CD14-positive monocyte (primary cell): ENCODE measurements around the gene TMEM135. TPM values are rescaled to one million over a fixed set of nuclear protein-coding genes. Genes with fewer than 3 reads are reported as not detected.

Source experiments
- DNase-seq, 3 donors: peaks; one replicate each; pipeline ENCODE4 v3.0.0-alpha.2; 2011 to 2022
- H2AFZ ChIP-seq: 2 replicates; pipeline ENCODE4 v1.6.0; 2012; ENCODE audit warnings: mild to moderate bottlenecking, low read depth, low read length, inconsistent platforms; ENCODE audit not compliant: insufficient read depth, poor library complexity, severe bottlenecking
- H3K27ac ChIP-seq, 2 donors: 1 replicate in 1 of 2; 2 replicates in 1 of 2; pipeline ENCODE4 v1.5.1; 2012 to 2013; ENCODE audit warnings: low read length in 2 of 2, control low read depth in 1 of 2, inconsistent platforms in 1 of 2, low read depth in 1 of 2, mild to moderate bottlenecking in 1 of 2
- H3K27me3 ChIP-seq, 2 donors: one replicate each; pipeline versions ENCODE4 v1.6.0 to v1.6.1; 2011 to 2013; ENCODE audit warnings: low read length in 2 of 2; ENCODE audit not compliant: control insufficient read depth in 2 of 2, insufficient read depth in 2 of 2
- H3K36me3 ChIP-seq, 2 donors: replicated peaks in 1 of 2; 1 replicate in 1 of 2; 2 replicates in 1 of 2; pipeline versions ENCODE4 v1.5.1 to v1.6.1; 2012 to 2013; ENCODE audit warnings: low read length in 2 of 2, control low read depth in 1 of 2, inconsistent platforms in 1 of 2, mild to moderate bottlenecking in 1 of 2; ENCODE audit not compliant: insufficient read depth in 2 of 2, control insufficient read depth in 1 of 2
- H3K4me1 ChIP-seq, 2 donors: 1 replicate in 1 of 2; 2 replicates in 1 of 2; pipeline versions ENCODE4 v1.5.1 to v1.6.1; 2012 to 2013; ENCODE audit warnings: low read length in 2 of 2, control low read depth in 1 of 2, inconsistent platforms in 1 of 2, mild to moderate bottlenecking in 1 of 2, moderate library complexity in 1 of 2; ENCODE audit not compliant: insufficient read depth in 2 of 2, control insufficient read depth in 1 of 2
- H3K4me2 ChIP-seq: replicated peaks from 2 replicates; pipeline ENCODE3; 2012; ENCODE audit warnings: low read length, moderate library complexity, mild to moderate bottlenecking; ENCODE audit not compliant: poor library complexity, severe bottlenecking; ENCODE audit errors: extremely low read depth
- H3K4me3 ChIP-seq, 3 experiments: fragments of 200-600 bp in 1 of 3; sonication (generic) in 1 of 3; replicated peaks in 1 of 3; 1 replicate in 2 of 3; 2 replicates in 1 of 3; pipeline ENCODE4 v1.5.1; 2011 to 2013; ENCODE audit warnings: low read length in 3 of 3, mild to moderate bottlenecking in 3 of 3, control low read depth in 2 of 3, low read depth in 2 of 3, inconsistent platforms in 1 of 3, moderate library complexity in 1 of 3
- H3K79me2 ChIP-seq: 2 replicates; pipeline ENCODE4 v1.6.0; 2012; ENCODE audit warnings: mild to moderate bottlenecking, control low read depth, inconsistent platforms, low read length, moderate library complexity; ENCODE audit not compliant: insufficient read depth
- H3K9ac ChIP-seq: 2 replicates; pipeline ENCODE4 v1.6.0; 2017; ENCODE audit warnings: low read length, mild to moderate bottlenecking; ENCODE audit not compliant: insufficient read depth, poor library complexity, severe bottlenecking
- H3K9me3 ChIP-seq, 2 donors: replicated peaks in 1 of 2; 1 replicate in 1 of 2; 2 replicates in 1 of 2; pipeline versions ENCODE4 v1.5.1 to v1.6.1; 2012 to 2013; ENCODE audit warnings: low read length in 2 of 2, control low read depth in 1 of 2; ENCODE audit not compliant: control insufficient read depth in 1 of 2, insufficient read depth in 1 of 2
- H4K20me1 ChIP-seq: 2 replicates; pipeline ENCODE4 v1.6.0; 2012; ENCODE audit warnings: mild to moderate bottlenecking, low read length, control low read depth, moderate library complexity; ENCODE audit not compliant: insufficient read depth
- H3K27ac Mint-ChIP-seq, 7 donors: one replicate each; pipeline ENCODE4 v1.8.0; 2020; ENCODE audit warnings: mild to moderate bottlenecking in 7 of 7, mixed read lengths in 7 of 7, moderate library complexity in 6 of 7, inconsistent platforms in 2 of 7
- H3K27me3 Mint-ChIP-seq, 3 donors: one replicate each; pipeline ENCODE4 v1.8.0; 2021 to 2022; ENCODE audit warnings: low read depth in 3 of 3, mild to moderate bottlenecking in 3 of 3, mixed read lengths in 3 of 3, moderate library complexity in 3 of 3, inconsistent platforms in 1 of 3
- H3K36me3 Mint-ChIP-seq, 2 donors: one replicate each; pipeline ENCODE4 v1.8.0; 2020; ENCODE audit warnings: mixed read lengths in 2 of 2, inconsistent platforms in 1 of 2, mild to moderate bottlenecking in 1 of 2
- H3K4me1 Mint-ChIP-seq: one replicate; pipeline ENCODE4 v1.8.0; 2020; ENCODE audit warnings: mild to moderate bottlenecking, mixed read lengths
- H3K4me3 Mint-ChIP-seq, 2 donors: one replicate each; pipeline ENCODE4 v1.8.0; 2020; ENCODE audit warnings: mild to moderate bottlenecking in 2 of 2, mixed read lengths in 2 of 2, moderate library complexity in 1 of 2
- H3K9me3 Mint-ChIP-seq, 7 donors: one replicate each; pipeline ENCODE4 v1.8.0; 2020 to 2022; ENCODE audit warnings: mixed read lengths in 7 of 7, mild to moderate bottlenecking in 6 of 7, moderate library complexity in 6 of 7, inconsistent platforms in 2 of 7
- CTCF ChIP-seq: fragments of 200-600 bp; IDR thresholded peaks from one replicate; pipeline ENCODE4 v1.8.0; 2022; ENCODE audit warnings: antibody characterized with exemption, mild to moderate bottlenecking
- WGBS: methylation state at CpG from one replicate; pipeline ENCODE4 v1.1.5; 2013; ENCODE audit warnings: missing lambda C conversion rate; ENCODE audit not compliant: insufficient coverage; 5-methylcytosine and 5-hydroxymethylcytosine counted together
- intact Hi-C, 2 donors: fragments of 100-400 bp; cut with micrococcal nuclease; formaldehyde crosslinking; loops; one replicate each; pipeline versions ENCODE4 v1.15.0 to v1.15.1; 2023
- polyA plus RNA-seq, 3 donors: library from polyadenylated mRNA; depleted of rRNA in 1 of 3; unstranded in 2 of 3; stranded (reverse) in 1 of 3; fragments of 300-500 nt in 2 of 3; fragments of >200 nt in 1 of 3; fragmentation: Illumina TruSeq in 2 of 3; gene quantifications; 1 replicate in 2 of 3; 2 replicates in 1 of 3; pipeline ENCODE4 v1.2.3, GENCODE V29; 2012 to 2021

Gene TMEM135
- polyA plus RNA-seq, 3 donors = 2.7 to 8.4 (median 5.9) TPM

- H3K4me3 Mint-ChIP-seq = no peak overlapping the region
- no peak overlapping the region for H3K27ac Mint-ChIP-seq
- no peaks in the 10 kb centered on the region for H3K27me3 ChIP-seq
- no peaks in the 10 kb centered on the region for H3K9me3 ChIP-seq
- no peaks in the 10 kb centered on the region for H4K20me1 ChIP-seq
- 96% methylated on average over 4 of the region's 6 CpGs for WGBS
- no peak overlapping the region for H2AFZ ChIP-seq
- TF ChIP-seq CTCF = no peak
- DNase-seq = no peak
- H3K4me2 ChIP-seq = no peak overlapping the region
- H3K79me2 ChIP-seq = peaks cover 5% of the 10 kb centered on the region
- no peaks in the 10 kb centered on the region for H3K4me1 Mint-ChIP-seq
- no peaks in the 10 kb centered on the region for H3K27me3 Mint-ChIP-seq
- no peaks in the 10 kb centered on the region for H3K36me3 Mint-ChIP-seq
- H3K36me3 ChIP-seq = no peaks in the 10 kb centered on the region
- no peak overlapping the region for H3K4me3 ChIP-seq
- intact Hi-C loops = no loop called here
- H3K4me1 ChIP-seq = no peaks in the 10 kb centered on the region
- H3K27ac ChIP-seq = no peak overlapping the region
- no peak overlapping the region for H3K9ac ChIP-seq
- H3K9me3 Mint-ChIP-seq = peaks cover 0 to 2% (median 0%) of the 10 kb centered on the region in 7 donors
These were observed 24.0 kb downstream of the TMEM135 start for GRCh38 chr11:87061766-87062165.

GRCh38 chr11:87063982-87064381 lies 26.2 kb downstream of the TMEM135 start:
- H3K79me2 ChIP-seq = peaks cover 5% of the 10 kb centered on the region

More at GRCh38 chr11:87063982-87064381, 26.2 kb downstream of the TMEM135 start:
- Histone ChIP-seq H3K4me1 (no peaks in the 10 kb centered on the region), H3K9me3 (no peaks in the 10 kb centered on the region), H3K36me3 (no peaks in the 10 kb centered on the region), H4K20me1 (no peaks in the 10 kb centered on the region), H3K4me3 (no peak overlapping the region), H3K27ac (no peak overlapping the region), H3K9ac (no peak overlapping the region), H2AFZ (no peak overlapping the region), H3K27me3 (no peaks in the 10 kb centered on the region), H3K4me2 (no peak overlapping the region)
- intact Hi-C loops = no loop called here
- H3K36me3 Mint-ChIP-seq = no peaks in the 10 kb centered on the region
- no peak for DNase-seq
- H3K27ac Mint-ChIP-seq = no peak overlapping the region
- no peaks in the 10 kb centered on the region for H3K27me3 Mint-ChIP-seq
- H3K4me1 Mint-ChIP-seq = no peaks in the 10 kb centered on the region
- H3K4me3 Mint-ChIP-seq = no peak overlapping the region
- TF ChIP-seq CTCF = no peak
- WGBS = no CpG with 5 or more reads among the region's 2 CpGs
- peaks cover 0 to 2% (median 0%) of the 10 kb centered on the region in 7 donors for H3K9me3 Mint-ChIP-seq
